H9 (cell line): Measurements from ENCODE around the gene IL3RA. TPM values are rescaled to one million over a fixed set of nuclear protein-coding genes. Genes with fewer than 3 reads are reported as not detected.
A peak's percentile ranks its signal among the peaks of the same experiment; 100 is the strongest.

ENCODE experiments used
- DNase-seq: peaks from one replicate; pipeline ENCODE4 v3.0.0-alpha.2; 2017
- H2AFZ ChIP-seq: one replicate; pipeline ENCODE4 v1.6.1; 2013; ENCODE audit warnings: mild to moderate bottlenecking, low read length, control low read depth, moderate library complexity
- H2AK5ac ChIP-seq: 2 replicates; pipeline ENCODE4 v1.6.1; 2013; ENCODE audit warnings: low read length, control low read depth, mixed read lengths; ENCODE audit not compliant: insufficient read length
- H2BK120ac ChIP-seq: one replicate; pipeline ENCODE4 v1.6.1; 2013; ENCODE audit warnings: low read depth, mild to moderate bottlenecking, low read length, control low read depth, inconsistent platforms; ENCODE audit not compliant: poor library complexity, severe bottlenecking
- H2BK12ac ChIP-seq: 2 replicates; pipeline ENCODE4 v1.6.1; 2013; ENCODE audit warnings: low read length, control low read depth, mixed read lengths, low read depth; ENCODE audit not compliant: insufficient read length
- H2BK15ac ChIP-seq: 2 replicates; pipeline ENCODE4 v1.6.1; 2013; ENCODE audit warnings: low read depth, low read length, control low read depth
- H2BK20ac ChIP-seq: one replicate; pipeline ENCODE4 v1.6.1; 2013; ENCODE audit warnings: low read depth, mild to moderate bottlenecking, low read length, control low read depth, inconsistent platforms; ENCODE audit not compliant: poor library complexity, severe bottlenecking
- H2BK5ac ChIP-seq: 2 replicates; pipeline ENCODE4 v1.6.1; 2013; ENCODE audit warnings: low read length, control low read depth, mixed read lengths; ENCODE audit not compliant: insufficient read length
- H3K14ac ChIP-seq: 2 replicates; pipeline ENCODE4 v1.6.1; 2013; ENCODE audit warnings: low read length, control low read depth; ENCODE audit not compliant: insufficient read depth
- H3K18ac ChIP-seq: 2 replicates; pipeline ENCODE4 v1.6.1; 2013; ENCODE audit warnings: low read depth, mild to moderate bottlenecking, mixed read lengths, low read length, control low read depth; ENCODE audit not compliant: insufficient read length
- H3K23ac ChIP-seq: 2 replicates; pipeline ENCODE4 v1.6.1; 2013; ENCODE audit warnings: low read length, control low read depth, mixed read lengths, low read depth; ENCODE audit not compliant: insufficient read length
- H3K23me2 ChIP-seq: 2 replicates; pipeline ENCODE4 v1.6.1; 2013; ENCODE audit warnings: low read depth, mild to moderate bottlenecking, mixed read lengths, low read length, control low read depth; ENCODE audit not compliant: insufficient read length, poor library complexity, severe bottlenecking
- H3K27ac ChIP-seq: 2 replicates; pipeline ENCODE4 v1.5.1; 2013; ENCODE audit warnings: low read length, control low read depth, mixed read lengths, low read depth; ENCODE audit not compliant: insufficient read length
- H3K27me3 ChIP-seq: 2 replicates; pipeline ENCODE4 v1.6.1; 2013; ENCODE audit warnings: low read length, control low read depth, inconsistent platforms; ENCODE audit not compliant: insufficient read depth
- H3K4ac ChIP-seq: 2 replicates; pipeline ENCODE4 v1.6.1; 2013; ENCODE audit warnings: low read depth, mild to moderate bottlenecking, control low read depth, inconsistent platforms, low read length, moderate library complexity
- H3K4me1 ChIP-seq: 2 replicates; pipeline ENCODE4 v1.6.1; 2013; ENCODE audit warnings: low read length, control low read depth, inconsistent platforms; ENCODE audit not compliant: insufficient read depth
- H3K4me2 ChIP-seq: 2 replicates; pipeline ENCODE4 v1.6.1; 2013; ENCODE audit warnings: low read length, control low read depth, mixed read lengths; ENCODE audit not compliant: insufficient read length, insufficient read depth
- H3K56ac ChIP-seq: 2 replicates; pipeline ENCODE4 v1.6.1; 2013; ENCODE audit warnings: low read depth, mild to moderate bottlenecking, mixed read lengths, low read length, control low read depth; ENCODE audit not compliant: insufficient read length
- H3K79me1 ChIP-seq: 2 replicates; pipeline ENCODE4 v1.6.1; 2013; ENCODE audit warnings: low read depth, mild to moderate bottlenecking, moderate library complexity, low read length, control low read depth, inconsistent platforms; ENCODE audit not compliant: insufficient read depth, poor library complexity, severe bottlenecking
- H3K79me2 ChIP-seq: 2 replicates; pipeline ENCODE4 v1.6.1; 2013; ENCODE audit warnings: low read length, control low read depth, inconsistent platforms; ENCODE audit not compliant: insufficient read depth
- H3K9ac ChIP-seq: 2 replicates; pipeline ENCODE4 v1.6.1; 2013; ENCODE audit warnings: low read length, control low read depth, mixed read lengths; ENCODE audit not compliant: insufficient read length; ENCODE audit errors: extremely low read depth
- H3K9me3 ChIP-seq: one replicate; pipeline ENCODE4 v1.6.1; 2013; ENCODE audit warnings: low read depth, low read length, inconsistent platforms; ENCODE audit not compliant: control insufficient read depth
- H3T11ph ChIP-seq: one replicate; pipeline ENCODE4 v1.6.1; 2013; ENCODE audit warnings: mild to moderate bottlenecking, low read length, control low read depth, inconsistent platforms
- H4K20me1 ChIP-seq: one replicate; pipeline ENCODE4 v1.6.1; 2013; ENCODE audit not compliant: control insufficient read depth, insufficient read length, insufficient read depth
- H4K5ac ChIP-seq: 2 replicates; pipeline ENCODE4 v1.6.1; 2013; ENCODE audit warnings: low read depth, mild to moderate bottlenecking, mixed read lengths, low read length, control low read depth; ENCODE audit not compliant: insufficient read length
- H4K8ac ChIP-seq: replicated peaks from 2 replicates; pipeline ENCODE4 v1.6.1; 2013; ENCODE audit warnings: low read length, control low read depth, mixed read lengths, low read depth; ENCODE audit not compliant: insufficient read length
- H4K91ac ChIP-seq: 2 replicates; pipeline ENCODE4 v1.6.1; 2013; ENCODE audit warnings: low read depth, mild to moderate bottlenecking, moderate library complexity, mixed read lengths, low read length, control low read depth; ENCODE audit not compliant: insufficient read length
- H3K27ac Mint-ChIP-seq, 3 experiments: 2 replicates in 2 of 3; 3 replicates in 1 of 3; pipeline ENCODE4 v1.8.0; 2020 to 2021; ENCODE audit warnings: mixed read lengths in 3 of 3, mild to moderate bottlenecking in 1 of 3, moderate library complexity in 1 of 3
- H3K27me3 Mint-ChIP-seq: 2 replicates; pipeline ENCODE4 v1.8.0; 2021; ENCODE audit warnings: low read depth, mild to moderate bottlenecking, moderate library complexity, mixed read lengths
- H3K36me3 Mint-ChIP-seq, 3 experiments: 2 replicates in 2 of 3; 3 replicates in 1 of 3; pipeline ENCODE4 v1.8.0; 2020 to 2021; ENCODE audit warnings: low read depth in 3 of 3, mixed read lengths in 3 of 3; ENCODE audit not compliant: insufficient read depth in 1 of 3
- H3K4me1 Mint-ChIP-seq, 2 experiments: 2 replicates each; pipeline ENCODE4 v1.8.0; 2020; ENCODE audit warnings: mixed read lengths in 2 of 2
- H3K4me3 Mint-ChIP-seq, 2 experiments: 2 replicates in 1 of 2; 3 replicates in 1 of 2; pipeline ENCODE4 v1.8.0; 2020 to 2021; ENCODE audit warnings: mild to moderate bottlenecking in 2 of 2, mixed read lengths in 2 of 2, moderate library complexity in 1 of 2
- H3K9me3 Mint-ChIP-seq, 2 experiments: 2 replicates in 1 of 2; 3 replicates in 1 of 2; pipeline ENCODE4 v1.8.0; 2020; ENCODE audit warnings: mild to moderate bottlenecking in 2 of 2, mixed read lengths in 2 of 2, moderate library complexity in 1 of 2
- CTCF ChIP-seq: fragments of 200-600 bp; sonication (generic); conservative IDR thresholded peaks from 3 replicates; pipeline ENCODE4 v1.8.0; 2021; ENCODE audit warnings: antibody characterized with exemption, mild to moderate bottlenecking
- WGBS: extraction: QIAGEN DNeasy Blood & Tissue Kit; methylation state at CpG from one replicate; pipeline ENCODE4 v1.1.7; 2013; ENCODE audit warnings: missing lambda C conversion rate, low lambda C conversion rate, mixed read lengths; ENCODE audit not compliant: insufficient read length; ENCODE audit errors: extremely low coverage; 5-methylcytosine and 5-hydroxymethylcytosine counted together
- total RNA-seq: library from RNA; stranded (reverse); gene quantifications from 2 replicates; pipeline ENCODE4 v1.2.1, GENCODE V29; 2021

IL3RA gene
- total RNA-seq, 1 experiment from 2014 or later, result 0.24 TPM

DNA sequence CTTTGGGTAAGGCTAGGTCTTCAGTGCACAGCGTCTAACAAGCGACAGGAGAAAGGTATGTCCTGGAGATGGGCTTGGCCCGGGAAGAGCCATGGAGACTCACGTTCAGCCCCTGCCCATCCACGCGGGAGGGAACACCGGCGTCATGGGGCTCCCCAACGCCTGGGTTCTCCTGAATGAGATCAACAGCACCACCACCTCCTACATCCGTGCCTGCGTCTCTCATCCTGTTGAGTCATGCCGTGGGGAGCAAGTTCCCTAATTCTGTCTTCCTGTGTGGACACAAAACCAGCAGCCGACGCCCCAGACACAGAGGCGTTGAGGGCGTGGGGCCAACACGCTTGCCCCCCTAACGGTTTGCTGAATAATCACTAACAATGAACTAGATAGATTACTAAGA lies 20.1 kb upstream of the IL3RA start:
- H4K5ac ChIP-seq, result no peak overlapping the region
- no peak overlapping the region for H2BK15ac ChIP-seq
- H2BK12ac ChIP-seq, result no peak overlapping the region
- no peaks in the 10 kb centered on the region for H3K4me1 ChIP-seq
- H3K27ac ChIP-seq, result no peak overlapping the region
- no CpG with 5 or more reads among the region's 18 CpGs for WGBS
- no peak overlapping the region for H3K56ac ChIP-seq
- no peak overlapping the region for H3K4ac ChIP-seq
- no peak overlapping the region; a peak in 1 of 5 replicates for H3K4me3 Mint-ChIP-seq
- H3K9me3 ChIP-seq, result no peaks in the 10 kb centered on the region
- H3K23ac ChIP-seq, result no peak overlapping the region
- no peaks in the 10 kb centered on the region for H3K27me3 ChIP-seq
- H2AK5ac ChIP-seq, result no peak overlapping the region
- no peak overlapping the region for H2BK5ac ChIP-seq
- H3K4me1 Mint-ChIP-seq, result no peaks in the 10 kb centered on the region
- H4K91ac ChIP-seq, result no peak overlapping the region
- no peaks in the 10 kb centered on the region for H3K79me1 ChIP-seq
- H2BK20ac ChIP-seq, result no peak overlapping the region
- no peak overlapping the region for H3K14ac ChIP-seq
- peaks cover 1% of the 10 kb centered on the region for H3K27me3 Mint-ChIP-seq
- peaks cover 0 to 2% (median 0%) of the 10 kb centered on the region in 3 experiments; a peak in 1 of 7 replicates for H3K36me3 Mint-ChIP-seq
- no peaks in the 10 kb centered on the region for H3K23me2 ChIP-seq
- TF ChIP-seq CTCF, result no peak
- no peaks in the 10 kb centered on the region; a peak in 2 of 5 replicates for H3K9me3 Mint-ChIP-seq
- no peak overlapping the region for H3T11ph ChIP-seq
- H3K9ac ChIP-seq, result no peak overlapping the region
- no peak overlapping the region for H3K4me2 ChIP-seq
- H2BK120ac ChIP-seq, result no peak overlapping the region
- H4K20me1 ChIP-seq, result no peaks in the 10 kb centered on the region
- no peak overlapping the region for H4K8ac ChIP-seq
- no peaks in the 10 kb centered on the region for H3K79me2 ChIP-seq
- no peak overlapping the region for H3K27ac Mint-ChIP-seq
- peak overlapping the region; percentile 36 for H3K18ac ChIP-seq
- no peak overlapping the region for H2AFZ ChIP-seq
- DNase-seq, result no peak
